ENCODE measurements around the gene CDCA4. TPM values are rescaled to one million over a fixed set of nuclear protein-coding genes. Genes with fewer than 3 reads are reported as not detected.

The CDCA4 gene
- polyA plus RNA-seq, 3 donors from 2014 or later = 14.5 to 18.3 (median 14.6) TPM

DNA sequence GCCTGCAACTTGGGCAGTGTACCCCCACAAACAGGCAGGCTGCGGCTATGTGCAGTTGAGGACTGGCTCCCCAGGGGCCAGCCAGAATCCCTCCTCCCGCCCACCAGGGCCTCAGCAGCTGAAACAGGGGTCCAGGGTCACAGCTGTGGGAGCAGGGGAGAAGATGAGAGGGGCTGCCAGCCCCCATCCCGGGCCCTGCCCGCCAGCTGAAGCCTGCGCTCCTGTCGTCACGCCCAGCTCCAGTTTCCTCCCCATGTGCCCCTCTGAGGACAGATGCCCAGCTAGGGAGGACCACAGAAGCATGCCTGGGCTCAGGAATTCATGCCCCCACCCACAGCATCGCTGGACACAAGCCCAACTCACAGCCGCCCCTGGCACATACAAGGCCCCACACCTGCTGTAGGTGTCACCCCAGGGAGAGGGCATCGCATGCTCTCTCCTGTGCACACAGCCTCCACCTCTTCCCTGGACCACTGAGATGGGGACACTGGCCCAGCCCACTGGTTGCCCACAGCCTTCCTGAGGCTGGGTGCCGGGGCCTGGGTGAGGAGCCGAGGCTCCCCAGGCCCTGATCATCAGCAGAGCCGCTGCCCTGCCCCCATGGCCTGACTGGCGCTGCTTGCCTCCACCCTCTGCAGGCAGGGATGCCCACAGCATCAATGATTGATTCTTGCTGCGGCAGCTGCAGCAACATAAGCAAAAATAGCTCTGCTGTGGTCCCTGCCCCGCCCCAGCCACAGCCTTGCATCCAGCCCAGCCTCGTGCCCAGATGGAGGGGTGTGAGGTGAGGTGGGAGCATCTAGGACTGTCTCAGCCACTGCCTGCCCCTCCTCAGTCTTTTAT, 39.0 kb downstream of the CDCA4 start:
- H3K27me3 Mint-ChIP-seq (ENCODE audit: low read depth in 3 of 3) = peaks cover 3 to 11% (median 4%) of the 10 kb centered on the region in 3 donors
- no peak overlapping the region for H3K4me3 Mint-ChIP-seq
- DNase-seq = no peak
- H3K36me3 Mint-ChIP-seq = peaks cover 0 to 3% (median 0%) of the 10 kb centered on the region in 3 donors
- peaks cover 6 to 13% of the 10 kb centered on the region in 2 donors for H3K4me1 Mint-ChIP-seq
- no peaks in the 10 kb centered on the region for H3K9me3 Mint-ChIP-seq
- H3K27ac Mint-ChIP-seq = no peak overlapping the region

DNA sequence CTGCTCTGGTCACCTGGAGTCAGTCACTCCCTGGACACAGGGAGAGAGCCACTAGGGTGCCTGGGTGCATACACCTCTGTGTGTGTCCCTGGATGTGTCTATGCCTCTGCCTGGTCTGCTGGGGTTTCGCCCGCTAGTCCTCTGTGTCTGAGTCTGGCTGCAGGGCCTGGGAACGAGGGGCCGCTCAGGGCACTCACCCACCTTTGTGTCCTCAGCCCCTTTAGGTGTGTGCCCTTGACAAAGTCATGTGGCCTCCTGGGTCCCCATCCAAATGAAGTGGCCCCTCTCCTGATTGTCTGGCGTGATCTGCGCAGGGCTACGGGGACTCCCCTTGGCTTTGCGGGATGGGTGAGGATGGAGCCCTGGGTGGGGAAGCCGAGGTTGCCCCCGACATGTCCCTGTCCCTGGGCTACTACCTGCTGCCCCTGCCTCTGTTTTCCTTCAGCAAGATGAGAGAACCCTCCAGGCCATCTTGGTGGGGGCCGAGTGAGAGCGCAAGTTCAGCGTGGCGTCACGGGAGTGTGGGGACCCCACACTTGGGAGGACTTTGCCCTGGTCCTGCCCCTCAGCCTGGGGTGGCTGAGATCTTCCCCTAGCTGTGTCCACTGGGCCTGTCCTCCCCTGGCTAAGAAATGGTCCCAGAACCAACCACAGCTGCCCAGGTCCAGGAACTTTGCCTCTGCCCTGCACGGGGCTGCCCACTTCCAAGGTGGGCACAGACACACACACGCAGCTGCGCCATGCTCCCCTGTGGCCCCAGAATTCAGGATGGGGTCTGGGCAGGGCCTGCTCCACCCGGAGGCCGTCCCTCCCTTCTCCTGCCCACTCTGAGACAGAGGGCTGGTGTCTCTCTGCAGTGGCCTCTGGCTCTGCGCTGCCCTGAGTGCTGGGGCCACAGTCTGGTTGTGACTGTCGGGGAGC, 40.0 kb downstream of the CDCA4 start:
- Mint-ChIP-seq H3K4me3 (no peak overlapping the region), H3K27ac (no peak overlapping the region), H3K36me3 (peaks cover 0 to 3% (median 0%) of the 10 kb centered on the region in 3 donors), H3K9me3 (peaks cover 0 to 2% (median 0%) of the 10 kb centered on the region in 6 donors), H3K4me1 (peaks cover 11 to 12% of the 10 kb centered on the region in 2 donors), H3K27me3 (ENCODE audit: low read depth in 3 of 3) (peaks cover 6 to 11% (median 7%) of the 10 kb centered on the region in 3 donors)
- no peak for DNase-seq

DNA sequence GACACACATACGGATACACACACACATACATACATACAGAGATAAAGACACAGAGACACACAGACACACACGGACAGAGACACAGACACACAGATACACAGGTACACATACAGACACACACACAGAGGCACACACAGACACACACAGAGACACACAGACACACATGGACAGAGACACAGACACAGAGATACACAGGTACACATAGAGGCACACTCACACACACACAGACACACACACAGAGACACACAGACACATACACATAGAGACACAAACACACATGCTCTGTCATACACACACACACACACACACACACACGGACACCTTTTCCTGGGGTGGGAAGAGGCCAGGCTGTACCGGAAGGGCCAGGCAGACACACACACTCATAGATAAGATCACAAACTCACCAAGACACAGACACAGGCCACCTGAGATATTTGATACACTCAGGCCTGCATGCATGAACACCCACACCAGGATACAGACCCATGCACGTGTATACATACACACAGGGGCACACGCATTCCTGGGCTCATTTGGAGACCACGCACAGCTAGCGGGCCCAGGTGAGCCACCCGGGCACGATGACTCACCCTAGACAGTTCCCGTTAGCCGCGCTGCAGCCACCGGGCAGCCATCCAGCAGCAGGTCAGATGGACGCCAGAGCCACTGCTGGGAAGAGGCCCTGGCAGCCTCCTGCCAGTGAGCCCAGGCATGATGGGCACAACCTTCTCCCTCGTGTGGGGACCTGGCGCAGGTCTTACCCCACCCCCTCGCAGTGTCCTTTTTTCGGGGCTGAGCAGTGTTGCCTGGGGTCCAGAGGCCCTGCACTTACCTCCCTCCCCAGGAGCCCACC, 40.9 kb downstream of the CDCA4 start:
- H3K27me3 Mint-ChIP-seq (ENCODE audit: low read depth in 3 of 3) = peaks cover 5 to 11% (median 7%) of the 10 kb centered on the region in 3 donors
- no peak for DNase-seq
- H3K27ac Mint-ChIP-seq = peak overlapping the region in 1 of 6 donors; percentile 9
- peak overlapping the region in 4 of 5 donors; percentile 0 to 71 (median 6) for H3K4me3 Mint-ChIP-seq
- H3K36me3 Mint-ChIP-seq = peaks cover 0 to 3% (median 0%) of the 10 kb centered on the region in 3 donors
- H3K9me3 Mint-ChIP-seq = peaks cover 0 to 2% (median 0%) of the 10 kb centered on the region in 6 donors
- H3K4me1 Mint-ChIP-seq = peaks cover 12 to 13% of the 10 kb centered on the region in 2 donors

DNA sequence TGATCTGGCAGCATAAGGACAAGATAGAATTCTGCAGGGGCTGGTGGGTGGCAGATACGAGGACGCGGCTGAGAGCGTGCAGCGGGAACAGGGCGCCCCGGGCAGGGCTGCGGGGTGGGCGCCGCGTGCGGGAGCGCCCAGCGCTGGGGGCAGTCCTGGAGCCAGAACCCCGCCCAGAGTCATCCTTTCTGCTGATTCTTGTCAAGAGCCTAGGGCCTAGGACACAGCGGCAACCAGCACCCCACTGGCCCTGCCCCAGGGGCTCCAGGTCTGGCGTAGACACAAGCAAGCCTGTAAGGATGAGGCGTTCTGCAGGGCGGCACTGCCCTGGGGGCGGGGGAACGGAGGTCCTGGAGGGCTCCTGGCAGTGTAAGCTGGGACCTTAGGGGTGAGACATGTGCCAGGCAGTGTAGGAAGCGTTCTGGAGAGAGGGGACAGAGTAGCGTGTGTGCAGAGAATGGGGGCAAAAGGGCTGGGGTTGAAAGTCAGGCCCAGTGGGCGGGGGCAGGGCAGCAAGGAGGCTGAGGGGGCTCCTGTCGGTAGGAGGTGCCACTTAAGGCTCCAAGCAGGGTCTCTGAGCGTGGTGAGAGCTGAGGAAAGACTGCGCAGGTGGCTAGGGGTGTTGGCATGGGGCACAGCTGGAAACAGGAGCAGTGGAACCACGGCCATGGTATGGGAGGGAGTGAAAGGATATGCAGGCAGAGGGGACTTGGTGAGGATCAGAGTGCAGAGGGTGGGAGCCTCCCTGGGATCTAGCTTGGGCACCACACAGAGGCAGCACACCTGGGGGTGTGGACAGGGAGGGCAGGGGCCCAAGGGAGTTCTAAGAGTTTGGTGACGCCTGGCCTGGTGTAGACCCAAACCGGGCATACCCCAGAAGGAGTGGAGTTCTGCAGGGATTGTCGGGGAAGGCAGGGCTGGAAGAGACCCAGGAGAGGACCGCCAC, 41.9 kb downstream of the CDCA4 start:
- Mint-ChIP-seq H3K27ac (peak overlapping the region in 2 of 6 donors; percentile 9 to 20), H3K36me3 (peaks cover 0 to 3% (median 0%) of the 10 kb centered on the region in 3 donors)
- DNase-seq = no peak

DNA sequence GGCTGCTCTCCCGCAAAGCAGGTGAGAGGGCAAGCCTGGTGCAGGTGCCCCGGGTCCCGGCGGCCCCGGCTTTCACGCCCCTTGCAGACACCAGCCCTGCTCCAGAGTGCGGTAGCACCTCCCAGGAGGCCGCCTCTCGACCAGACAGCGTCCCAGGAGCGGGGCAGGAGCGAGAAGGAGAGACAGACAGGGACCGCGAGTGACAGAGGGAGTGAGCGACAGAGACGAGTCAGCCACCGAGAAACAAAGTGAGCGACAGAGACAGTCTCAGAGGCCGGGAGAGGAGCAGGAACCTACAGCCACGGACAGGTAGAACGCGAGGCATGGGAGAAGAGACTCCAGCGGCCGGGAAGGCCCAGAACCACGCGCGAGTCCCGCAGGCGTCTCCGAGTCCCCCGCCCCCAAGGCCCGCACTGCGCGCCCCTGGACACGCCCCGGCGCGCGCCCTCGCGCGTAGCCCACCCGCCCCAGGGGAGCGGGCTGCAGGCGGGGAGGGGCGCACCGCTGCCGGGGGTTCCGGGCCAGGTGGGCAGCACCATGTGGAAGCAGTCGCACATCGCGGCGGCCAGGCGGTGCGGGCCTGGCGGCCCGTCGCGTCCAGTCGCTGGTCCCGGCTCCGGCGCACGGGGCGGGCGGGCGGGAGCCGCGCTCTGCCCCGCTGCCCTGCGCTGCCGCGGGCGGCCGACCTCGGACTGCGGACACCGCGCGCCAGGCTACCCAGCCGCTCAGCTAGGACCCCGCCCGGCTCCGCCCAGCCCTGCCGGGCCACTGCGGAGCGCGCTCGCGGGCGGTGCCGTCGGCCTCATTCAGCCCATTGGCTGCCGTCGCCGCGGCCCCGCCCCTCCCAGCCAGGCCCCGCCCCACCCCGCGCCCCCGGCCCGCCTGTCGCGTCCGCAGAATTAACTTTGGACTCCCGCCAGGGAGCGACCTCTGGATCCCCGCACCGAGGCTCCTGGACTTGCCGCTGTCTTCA, 42.9 kb downstream of the CDCA4 start, which contains the start of gene AHNAK2:
Gene AHNAK2, minus strand, starts transcription at position 694 of the 973 bp plus-strand sequence. Its CDS starts 137 bp downstream, at position 557.
- H3K27me3 Mint-ChIP-seq (ENCODE audit: low read depth in 3 of 3) = peaks cover 5 to 8% (median 7%) of the 10 kb centered on the region in 3 donors
- peak within 1 kb of the TSS in 1 of 6 donors; percentile 20 for H3K27ac Mint-ChIP-seq

More for the DNA sequence above, 41.9 kb downstream of the CDCA4 start:
- Mint-ChIP-seq H3K4me1 (peaks cover 10 to 12% of the 10 kb centered on the region in 2 donors), H3K4me3 (peak overlapping the region in 4 of 5 donors; percentile 49 to 71 (median 58)), H3K27me3 (ENCODE audit: low read depth in 3 of 3) (peaks cover 5 to 8% (median 7%) of the 10 kb centered on the region in 3 donors), H3K9me3 (peaks cover 0 to 2% (median 0%) of the 10 kb centered on the region in 6 donors)

DNA sequence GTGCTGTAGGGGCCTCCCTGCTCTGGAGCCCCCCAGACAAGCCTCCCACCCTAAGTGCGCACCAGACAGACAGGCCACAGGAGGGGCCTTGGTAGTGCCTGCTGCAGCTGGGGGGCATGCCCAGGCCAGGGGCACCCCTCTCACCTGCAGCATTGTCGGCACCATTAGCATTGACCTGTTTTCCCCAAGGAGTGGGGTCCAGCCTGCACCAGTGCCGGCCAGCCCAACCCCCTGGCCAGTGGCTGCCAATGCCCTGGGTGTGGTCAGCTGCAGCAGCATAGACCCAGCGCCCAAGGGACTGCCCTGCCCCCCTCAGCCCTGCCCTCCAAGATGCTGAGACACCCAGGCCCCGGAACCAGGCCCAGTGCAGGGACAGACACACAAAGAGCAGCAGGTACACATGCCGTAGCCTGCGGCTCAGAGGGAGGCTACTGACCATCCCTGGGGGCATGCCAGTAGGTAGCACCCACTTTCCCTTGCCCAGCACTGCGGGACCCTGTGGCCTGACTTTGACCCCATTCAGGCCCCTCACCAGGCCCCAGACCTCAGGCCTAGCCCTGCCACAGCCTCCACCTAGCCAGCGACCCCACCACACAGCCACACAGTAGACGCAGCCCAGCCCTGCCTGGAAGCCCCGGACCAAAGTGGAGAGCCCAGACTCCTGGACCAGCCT, 43.7 kb downstream of the CDCA4 start:
- H3K27ac Mint-ChIP-seq = no peak overlapping the region
- peaks cover 10 to 12% of the 10 kb centered on the region in 2 donors for H3K4me1 Mint-ChIP-seq
- H3K4me3 Mint-ChIP-seq = peak overlapping the region in 4 of 5 donors; percentile 33 to 61 (median 44)
- peaks cover 5 to 8% (median 7%) of the 10 kb centered on the region in 3 donors for H3K27me3 Mint-ChIP-seq (ENCODE audit: low read depth in 3 of 3)
- H3K9me3 Mint-ChIP-seq = peaks cover 0 to 2% (median 0%) of the 10 kb centered on the region in 6 donors
- H3K36me3 Mint-ChIP-seq = no peaks in the 10 kb centered on the region
- DNase-seq = no peak

More for the DNA sequence above, 42.9 kb downstream of the CDCA4 start, which contains the start of gene AHNAK2:
- H3K36me3 Mint-ChIP-seq = no peaks in the 10 kb centered on the region
- peaks cover 10 to 12% of the 10 kb centered on the region in 2 donors for H3K4me1 Mint-ChIP-seq
- peaks cover 0 to 2% (median 0%) of the 10 kb centered on the region in 6 donors for H3K9me3 Mint-ChIP-seq
- peak; percentile 35 to 44 (median 43) for DNase-seq
- H3K4me3 Mint-ChIP-seq = peak within 1 kb of the TSS; percentile 62 to 84 (median 77)

DNA sequence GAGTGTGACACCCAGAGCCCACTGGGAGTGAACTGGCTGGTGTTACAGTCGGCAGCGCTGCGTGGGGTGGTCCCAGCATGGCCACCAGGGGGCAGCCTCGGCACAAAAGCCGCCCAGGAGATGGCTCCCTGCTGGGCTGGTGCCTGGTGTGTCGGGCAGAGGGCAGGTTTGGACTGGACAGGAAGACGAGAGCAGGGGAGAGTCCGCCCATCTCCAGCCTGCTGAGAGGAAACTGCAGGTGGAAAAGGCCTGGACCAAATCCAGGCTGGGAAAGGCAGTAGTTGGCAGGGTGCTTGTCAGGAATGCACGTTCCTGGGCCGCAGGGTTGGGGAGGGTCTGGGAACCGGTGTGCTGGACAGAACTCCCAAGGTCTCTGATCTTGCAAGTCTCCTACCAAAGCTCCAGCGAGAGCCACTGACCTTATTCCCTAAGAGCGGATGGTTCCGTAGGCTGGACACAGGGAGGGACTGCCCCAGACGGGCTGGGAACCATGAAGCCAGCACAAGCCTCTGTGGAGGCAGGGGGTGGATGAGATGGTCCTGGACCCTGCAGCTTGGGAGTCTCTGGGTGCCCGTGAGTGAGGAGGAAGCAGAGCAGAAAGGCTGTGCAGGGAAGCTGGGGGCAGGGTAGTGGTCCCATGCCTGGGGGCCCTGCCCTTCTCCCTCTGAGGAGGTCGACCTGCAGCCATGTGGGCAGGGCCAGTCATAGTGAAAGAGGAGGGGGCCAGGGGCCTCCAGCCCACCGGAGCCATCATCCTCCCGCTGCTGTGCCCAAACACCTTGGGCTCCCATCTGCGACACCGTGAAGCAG, 44.5 kb downstream of the CDCA4 start:
- DNase-seq = peak; percentile 80 to 86 (median 83)
- Mint-ChIP-seq H3K27ac (peak overlapping the region in 3 of 6 donors; percentile 6 to 53 (median 47)), H3K36me3 (no peaks in the 10 kb centered on the region), H3K4me1 (peaks cover 10 to 12% of the 10 kb centered on the region in 2 donors), H3K4me3 (peak overlapping the region; percentile 26 to 74 (median 64)), H3K9me3 (peaks cover 0 to 2% (median 0%) of the 10 kb centered on the region in 6 donors), H3K27me3 (ENCODE audit: low read depth in 3 of 3) (peaks cover 5 to 8% (median 7%) of the 10 kb centered on the region in 3 donors)

DNA sequence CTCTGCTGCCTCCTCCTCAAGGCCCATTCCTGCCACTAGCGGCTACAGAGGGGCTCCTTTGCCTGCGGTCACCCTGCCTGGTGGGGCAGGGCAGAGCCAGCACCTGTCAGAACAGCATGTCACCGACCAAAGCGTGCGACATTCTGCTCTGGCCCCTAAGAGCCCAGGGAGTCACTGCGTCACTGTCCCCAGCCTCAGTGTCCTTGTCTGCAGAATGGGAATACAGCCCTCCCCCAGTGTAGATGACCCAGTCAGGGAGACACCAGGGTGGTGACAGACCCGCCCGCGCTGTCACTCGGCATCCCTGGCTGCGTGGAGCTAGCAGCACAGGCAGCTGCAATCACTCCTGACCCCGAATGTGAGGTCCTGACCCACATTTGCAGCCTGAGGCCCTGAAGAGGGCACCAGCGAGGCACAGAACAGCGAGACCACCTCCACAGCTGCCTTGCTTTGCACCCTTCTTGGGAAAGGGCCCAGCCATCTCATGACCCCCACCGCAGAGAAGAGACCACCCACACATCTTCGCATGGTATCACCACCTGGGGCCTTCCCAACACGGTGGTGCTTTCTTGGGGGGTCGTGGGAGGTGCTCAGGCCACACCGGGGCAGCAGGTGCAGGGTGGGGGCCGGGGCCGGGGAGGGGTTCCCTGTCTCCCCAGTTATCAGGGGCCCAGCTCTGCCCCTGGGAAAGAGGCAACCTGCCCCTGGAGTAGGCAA, 45.2 kb downstream of the CDCA4 start:
- Mint-ChIP-seq H3K4me3 (no peak overlapping the region), H3K27me3 (ENCODE audit: low read depth in 3 of 3) (peaks cover 5 to 8% (median 7%) of the 10 kb centered on the region in 3 donors), H3K9me3 (peaks cover 0 to 2% (median 0%) of the 10 kb centered on the region in 6 donors), H3K36me3 (no peaks in the 10 kb centered on the region), H3K27ac (no peak overlapping the region), H3K4me1 (peaks cover 10 to 12% of the 10 kb centered on the region in 2 donors)
- DNase-seq = no peak

DNA sequence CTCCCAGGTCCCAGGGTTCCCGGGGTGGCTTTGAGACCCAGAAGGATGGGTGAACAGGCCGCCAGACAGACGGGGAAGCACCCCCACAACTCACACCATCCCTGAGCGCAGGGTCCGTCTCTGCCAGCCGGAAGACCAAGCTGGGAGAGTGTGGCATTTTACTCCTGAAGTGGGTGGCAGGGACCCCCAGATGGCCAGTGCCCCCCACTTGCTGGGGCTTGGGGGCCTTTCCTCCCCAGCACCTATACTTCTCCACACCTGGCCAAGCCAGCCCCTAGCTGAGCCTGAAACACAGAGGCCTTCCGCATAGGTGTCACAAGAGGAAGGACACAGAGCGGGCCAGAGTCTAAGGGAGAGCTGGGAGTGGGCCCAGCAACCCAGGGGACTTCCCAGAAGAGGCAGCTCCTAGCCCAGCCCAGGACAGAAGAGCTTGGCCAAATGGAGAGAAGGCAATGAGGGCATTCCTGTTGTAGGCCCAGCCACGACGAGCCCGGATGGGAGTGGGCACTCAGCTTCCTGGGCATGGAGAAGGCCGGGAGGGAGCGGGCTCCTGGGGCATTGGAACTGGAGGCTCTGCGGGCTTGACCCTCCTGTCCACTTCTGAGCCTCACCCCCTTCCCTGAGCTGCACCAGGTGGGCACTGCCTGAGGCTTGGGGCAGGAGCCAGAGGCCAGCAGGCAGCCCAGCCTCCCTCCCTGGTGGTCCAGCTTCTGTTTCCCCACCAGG, 46.1 kb downstream of the CDCA4 start:
- H3K36me3 Mint-ChIP-seq = no peaks in the 10 kb centered on the region
- H3K27ac Mint-ChIP-seq = no peak overlapping the region
- H3K4me3 Mint-ChIP-seq = no peak overlapping the region
- DNase-seq = no peak
- H3K27me3 Mint-ChIP-seq (ENCODE audit: low read depth in 3 of 3) = peaks cover 5 to 8% (median 7%) of the 10 kb centered on the region in 3 donors
- peaks cover 0 to 2% (median 0%) of the 10 kb centered on the region in 6 donors for H3K9me3 Mint-ChIP-seq
- peaks cover 10 to 12% of the 10 kb centered on the region in 2 donors for H3K4me1 Mint-ChIP-seq

Measured in immature natural killer cell (primary cell).